H1 (cell line): ENCODE measurements around the gene SLC17A5.
"Not testable (repeated sequence)": the region's sequence is repeated elsewhere in the genome, so short reads cannot be mapped to it uniquely, and the experiment has no call there.

Experiments
- CHD2 ChIP-seq: IDR thresholded peaks from 2 replicates; pipeline ENCODE4 v1.6.1; 2012; ENCODE audit warnings: low read length, improper control_type of control experiment
- CTCF ChIP-seq, 3 experiments: IDR thresholded peaks; 1 replicate in 2 of 3; 2 replicates in 1 of 3; pipeline versions ENCODE4 v1.5.1 to v1.6.1; 2011; ENCODE audit warnings: low read length in 3 of 3, mild to moderate bottlenecking in 3 of 3, inconsistent platforms in 2 of 3, low read depth in 1 of 3, moderate library complexity in 1 of 3; ENCODE audit not compliant: insufficient read depth in 1 of 3; ENCODE audit errors: control extremely low read depth in 1 of 3
- EGR1 ChIP-seq: IDR thresholded peaks from 2 replicates; pipeline ENCODE4 v1.6.1; 2011; ENCODE audit warnings: low read depth, low read length, borderline replicate concordance
- EP300 ChIP-seq, 2 experiments: IDR thresholded peaks; 1 replicate in 1 of 2; 2 replicates in 1 of 2; pipeline ENCODE4 v1.6.1; 2011 to 2012; ENCODE audit warnings: low read depth in 2 of 2, low read length in 2 of 2, mild to moderate bottlenecking in 2 of 2, borderline replicate concordance in 1 of 2, inconsistent platforms in 1 of 2, moderate library complexity in 1 of 2
- HDAC2 ChIP-seq, 2 experiments: fragments of 300-600 bp in 1 of 2; sonication (generic) in 1 of 2; IDR thresholded peaks; 2 replicates each; pipeline ENCODE4 v1.6.1; 2011 to 2012; ENCODE audit warnings: low read depth in 2 of 2, low read length in 2 of 2, mild to moderate bottlenecking in 2 of 2, moderate library complexity in 2 of 2, borderline replicate concordance in 1 of 2, inconsistent platforms in 1 of 2
- KDM5A ChIP-seq: fragments of 200-600 bp; IDR thresholded peaks from 2 replicates; pipeline ENCODE4 v1.7.1; 2012; ENCODE audit warnings: mild to moderate bottlenecking, low read length, inconsistent platforms, mixed read lengths
- MAFK ChIP-seq: IDR thresholded peaks from 2 replicates; pipeline ENCODE4 v1.6.1; 2012; ENCODE audit warnings: low read depth, mild to moderate bottlenecking, improper control_type of control experiment, low read length
- NANOG ChIP-seq: IDR thresholded peaks from 2 replicates; pipeline ENCODE4 v1.6.1; 2011; ENCODE audit warnings: low read length, low read depth, mild to moderate bottlenecking, inconsistent platforms; ENCODE audit not compliant: insufficient read depth, poor library complexity, severe bottlenecking
- POLR2A ChIP-seq, 2 experiments: IDR thresholded peaks; 1 replicate in 1 of 2; 2 replicates in 1 of 2; pipeline ENCODE4 v1.6.1; 2011; ENCODE audit warnings: low read depth in 2 of 2, low read length in 2 of 2, mild to moderate bottlenecking in 2 of 2; ENCODE audit errors: control extremely low read depth in 1 of 2
- SP1 ChIP-seq: IDR thresholded peaks from 2 replicates; pipeline ENCODE4 v1.6.1; 2011; ENCODE audit warnings: low read depth, low read length
- TAF1 ChIP-seq: IDR thresholded peaks from 2 replicates; pipeline ENCODE4 v1.6.1; 2011; ENCODE audit warnings: mild to moderate bottlenecking, low read depth, low read length
- TF ChIP-seq, protein P1 (sequence below): IDR thresholded peaks from 2 replicates; pipeline ENCODE4 v1.6.1; 2012; ENCODE audit warnings: inconsistent platforms

DNA sequence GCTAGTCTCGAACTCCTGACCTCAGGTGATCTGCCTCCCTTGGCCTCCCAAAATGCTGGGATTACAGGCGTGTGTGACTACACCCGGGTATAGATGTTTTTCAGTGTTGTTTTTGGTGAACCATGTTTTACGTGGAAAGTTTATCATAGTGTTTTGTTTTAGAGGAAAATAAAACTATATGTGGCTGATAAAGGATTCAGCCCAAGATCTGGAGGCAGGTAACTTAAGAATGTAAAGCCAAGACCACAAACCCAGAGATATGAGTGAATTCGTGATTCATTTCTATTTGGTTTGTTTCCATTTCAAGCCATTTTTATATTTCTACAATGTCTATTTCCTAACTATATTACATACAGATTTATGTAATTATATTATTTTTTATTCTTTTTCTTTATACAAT is 26.1 kb upstream of the SLC17A5 start:
- TF ChIP-seq CTCF (IDR thresholded peaks at IDR 0.05; ENCODE audit: control extremely low read depth in 1 of 3, insufficient read depth in 1 of 3, low read depth in 1 of 3, low read length in 3 of 3); KDM5A; NANOG; MAFK; POLR2A (IDR thresholded peaks at IDR 0.05; ENCODE audit: control extremely low read depth in 1 of 2, low read depth in 2 of 2, low read length in 2 of 2); EGR1; SP1; TAF1; EP300 (IDR thresholded peaks at IDR 0.05; ENCODE audit: borderline replicate concordance in 1 of 2, low read depth in 2 of 2, low read length in 2 of 2); CHD2; HDAC2 (IDR thresholded peaks at IDR 0.05; ENCODE audit: borderline replicate concordance in 1 of 2, low read depth in 2 of 2, low read length in 2 of 2): not testable (repeated sequence)
- TF ChIP-seq, protein P1, sequence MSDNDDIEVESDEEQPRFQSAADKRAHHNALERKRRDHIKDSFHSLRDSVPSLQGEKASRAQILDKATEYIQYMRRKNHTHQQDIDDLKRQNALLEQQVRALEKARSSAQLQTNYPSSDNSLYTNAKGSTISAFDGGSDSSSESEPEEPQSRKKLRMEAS, result not testable (repeated sequence)
